ENCODE results near the gene ITSN1.

The ITSN1 gene

DNA sequence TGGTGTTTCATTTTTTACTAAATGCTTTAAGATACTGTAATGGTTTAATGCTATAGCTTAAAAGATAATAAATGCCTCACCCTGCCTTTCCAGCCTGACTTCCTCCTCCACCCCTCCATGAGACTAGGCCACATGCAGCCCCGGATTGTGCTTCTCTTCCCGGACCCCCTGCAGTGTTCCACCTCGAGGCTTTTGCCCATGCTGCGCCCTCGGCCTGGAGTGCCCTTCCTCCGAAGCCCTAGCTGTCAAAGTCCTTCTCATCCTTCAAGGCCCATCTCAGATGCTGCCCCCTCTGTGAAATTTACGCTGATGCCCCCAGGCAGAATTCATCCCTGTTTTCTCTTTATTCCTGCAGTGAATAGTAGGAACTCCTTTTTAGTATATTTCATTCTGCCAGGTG is 174.8 kb downstream of the ITSN1 start:
- DNase-seq = no peak

DNA sequence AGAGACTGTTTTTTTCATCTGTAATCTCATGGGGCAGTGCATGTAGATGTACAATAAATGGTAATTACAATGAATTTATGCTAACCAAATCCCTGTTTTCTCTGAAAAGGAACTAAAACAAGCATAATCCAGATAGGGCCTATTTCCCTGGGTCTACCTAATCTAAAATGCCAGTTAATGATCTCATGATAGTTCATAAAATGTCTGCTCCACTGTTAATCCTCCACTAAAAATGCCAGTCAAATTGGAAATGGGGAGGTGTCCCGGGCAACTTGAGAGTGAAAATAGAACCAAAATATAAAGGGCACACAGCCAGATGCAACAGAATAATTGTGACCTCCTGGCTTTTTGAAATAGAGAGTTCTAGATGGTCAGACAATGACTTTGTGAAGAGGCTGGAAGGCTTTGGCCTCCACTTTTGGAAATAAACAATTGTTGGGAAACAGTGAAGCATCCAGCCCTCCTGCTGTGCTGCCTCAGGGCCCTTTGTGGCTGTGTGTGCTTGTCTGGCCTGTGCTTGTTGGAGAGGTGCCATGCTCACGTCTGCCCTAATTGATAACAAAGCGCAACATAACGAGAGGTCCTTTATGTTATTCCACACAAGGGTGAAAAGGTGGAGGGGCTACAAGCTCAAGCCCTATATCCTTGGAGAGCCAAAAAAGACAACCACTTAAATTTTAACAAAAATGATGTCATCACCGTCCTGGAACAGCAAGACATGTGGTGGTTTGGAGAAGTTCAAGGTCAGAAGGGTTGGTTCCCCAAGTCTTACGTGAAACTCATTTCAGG is 175.6 kb downstream of the ITSN1 start:
- no peak for DNase-seq

DNA sequence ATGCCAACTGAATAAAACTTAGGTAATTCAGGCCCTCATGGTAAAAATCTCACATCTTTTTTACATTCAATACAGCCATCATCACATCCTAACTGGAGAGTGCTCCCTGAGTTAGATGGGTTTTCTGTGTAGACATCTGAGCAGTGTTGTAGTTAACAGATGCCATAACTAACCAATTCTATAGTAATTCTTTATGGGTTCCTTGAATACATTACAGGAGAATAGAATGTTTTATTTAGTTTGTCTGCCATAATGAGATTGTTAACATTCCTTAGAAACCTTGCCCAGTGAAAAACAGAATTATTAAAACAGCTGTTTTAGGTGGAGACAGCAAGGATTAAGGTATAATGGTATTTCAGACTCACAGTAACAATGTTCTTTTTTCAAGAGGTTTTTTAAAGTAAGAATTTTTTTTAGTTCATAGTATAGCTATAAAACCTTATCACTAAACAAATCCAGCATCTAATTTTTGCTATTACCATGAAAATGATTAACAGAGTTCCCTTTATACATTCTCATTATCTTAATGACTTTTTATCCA is 178.0 kb downstream of the ITSN1 start:
- no peak for DNase-seq

DNA sequence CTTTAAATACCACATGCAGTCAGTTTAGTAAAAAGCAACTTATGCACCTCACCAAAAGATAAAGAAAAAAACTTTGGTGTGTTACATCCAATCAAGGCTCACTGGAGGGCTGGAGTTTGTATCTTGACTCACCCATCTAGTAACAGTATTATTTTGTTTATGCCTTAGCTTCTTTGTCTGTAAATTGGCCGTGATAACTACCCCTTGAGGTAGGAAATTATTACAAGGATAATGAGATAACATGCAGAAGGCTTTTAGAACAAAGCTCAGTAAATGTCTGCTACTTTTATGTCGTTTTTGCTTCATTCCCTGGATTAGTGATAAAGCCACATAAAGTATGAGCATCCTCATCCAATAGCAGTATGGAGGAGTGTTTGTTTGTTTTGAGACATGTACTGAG is 178.5 kb downstream of the ITSN1 start:
- no peak for DNase-seq

DNA sequence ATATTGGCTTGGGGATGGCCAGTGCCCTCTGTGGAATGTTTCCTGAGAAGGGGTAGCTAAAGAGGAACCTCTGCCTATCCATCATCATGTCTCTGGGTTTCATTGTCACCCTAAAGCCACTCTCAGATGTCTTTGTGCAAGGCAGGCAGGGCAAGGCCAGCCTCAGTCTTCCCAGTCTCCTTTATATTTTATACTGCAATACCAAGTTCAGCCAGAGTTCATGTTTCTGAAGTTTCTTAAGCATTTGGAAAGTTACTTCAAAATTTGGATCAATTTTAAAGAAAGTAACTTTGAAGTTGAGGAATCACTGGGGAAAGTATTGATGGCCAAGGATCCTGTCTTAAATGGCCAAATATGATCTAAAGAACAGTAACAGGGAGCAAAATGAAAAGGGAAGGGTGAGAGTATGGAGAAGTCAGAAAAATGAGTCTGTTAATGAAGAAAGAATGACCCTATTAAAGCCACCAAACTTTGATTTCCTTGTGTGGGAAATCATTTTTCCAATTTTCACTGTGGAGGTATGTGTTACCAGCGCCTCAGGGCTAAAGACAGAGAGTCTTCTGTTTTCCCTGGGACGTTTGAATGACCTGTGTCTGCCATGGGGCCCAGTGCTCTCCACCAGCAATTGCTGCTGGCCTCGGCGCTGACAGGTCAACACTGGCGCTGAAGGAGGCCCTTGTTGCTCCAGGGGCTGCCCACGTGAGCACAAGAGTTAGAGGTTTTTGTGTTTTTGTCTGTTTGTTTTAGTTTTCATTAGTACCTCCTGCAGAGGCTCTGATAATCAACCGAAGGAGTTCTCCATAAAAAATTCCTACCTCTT is 179.4 kb downstream of the ITSN1 start:
- DNase-seq = no peak

- no peak for DNase-seq
These were observed 182.0 kb downstream of the ITSN1 start for GRCh38 chr21:33824156-33824941.

DNA sequence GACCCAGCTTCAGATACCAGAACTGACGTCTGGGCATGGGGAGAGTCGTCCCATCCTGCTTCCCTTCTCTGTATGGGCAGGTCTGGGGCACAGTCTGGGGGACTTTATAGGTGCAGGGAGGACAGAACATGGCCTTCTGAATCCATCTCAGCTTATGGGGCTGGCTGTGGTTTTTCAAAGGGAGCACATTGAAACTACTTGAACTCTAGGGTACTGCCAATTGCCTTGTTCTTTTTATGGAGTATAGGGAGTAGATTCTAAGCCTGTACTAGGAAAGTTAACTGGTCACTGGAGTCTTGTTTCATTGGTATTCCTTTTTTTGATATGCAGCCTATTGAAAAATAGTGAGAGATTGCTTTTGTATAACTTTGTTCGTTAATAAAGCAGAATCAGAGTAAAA is 183.1 kb downstream of the ITSN1 start:
- DNase-seq = no peak

- no peak for DNase-seq
These were observed 183.6 kb downstream of the ITSN1 start for GRCh38 chr21:33825915-33826314.

DNA sequence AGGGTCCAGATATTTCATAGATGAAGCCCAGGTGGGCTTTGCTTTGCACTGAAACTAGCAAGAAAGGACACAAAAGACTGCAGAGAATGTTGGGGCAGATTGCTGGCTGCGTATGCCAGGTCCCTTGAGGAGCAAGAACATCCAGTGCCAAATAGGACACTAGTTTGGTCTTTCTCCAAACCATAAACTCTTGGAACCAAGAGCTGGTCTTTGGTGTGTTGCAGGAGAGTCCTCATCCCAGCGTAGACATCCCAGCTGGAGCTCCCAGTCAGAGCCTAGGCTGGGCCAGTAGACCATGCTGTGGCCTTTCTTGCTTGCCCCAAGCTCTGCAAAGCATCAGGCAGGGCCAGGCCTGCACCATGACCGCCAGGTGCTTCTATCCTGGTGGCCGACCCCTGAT is 185.8 kb downstream of the ITSN1 start:
- DNase-seq = no peak

DNA sequence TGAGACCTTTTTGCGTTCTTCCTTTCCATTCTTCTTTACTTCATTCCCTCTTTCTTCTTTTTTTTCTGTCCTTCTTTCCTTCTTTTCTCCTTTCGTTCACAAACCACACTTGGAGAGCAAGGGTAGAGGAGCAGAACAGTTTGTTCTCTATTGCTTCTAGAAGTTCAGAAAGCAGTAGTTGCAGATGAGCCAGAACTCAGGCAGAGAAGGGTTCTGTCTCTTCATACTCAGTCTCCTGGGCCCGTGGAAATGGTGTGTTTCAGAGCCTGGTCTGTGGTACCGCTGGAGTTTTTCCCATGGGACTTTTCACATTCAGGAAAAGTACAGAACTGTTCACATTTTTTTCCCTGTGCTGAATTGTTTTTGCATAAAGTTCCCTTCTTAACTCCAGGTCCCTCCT is 186.3 kb downstream of the ITSN1 start:
- DNase-seq = no peak

DNA sequence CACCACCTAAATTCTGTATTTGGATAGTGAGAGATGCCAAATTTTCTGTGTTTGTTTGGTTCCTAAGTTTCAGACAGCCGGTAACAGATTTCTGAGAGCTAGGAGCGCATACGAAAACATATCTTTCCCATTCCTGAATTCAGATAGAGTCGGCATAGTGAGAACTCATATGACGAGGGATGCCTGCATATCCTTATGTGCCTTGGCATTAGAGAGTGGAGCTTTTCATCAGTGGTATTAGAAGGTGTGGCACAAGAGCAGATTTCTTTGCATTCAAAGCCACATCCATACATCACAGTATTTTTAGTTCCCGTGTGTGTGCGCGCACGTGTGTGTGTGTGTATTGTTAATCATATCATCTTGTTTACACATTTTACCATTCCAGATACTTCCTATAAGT is 187.5 kb downstream of the ITSN1 start:
- DNase-seq = no peak

GRCh38 chr21:33831962-33832659 is 189.8 kb downstream of the ITSN1 start:
- DNase-seq = no peak

DNA sequence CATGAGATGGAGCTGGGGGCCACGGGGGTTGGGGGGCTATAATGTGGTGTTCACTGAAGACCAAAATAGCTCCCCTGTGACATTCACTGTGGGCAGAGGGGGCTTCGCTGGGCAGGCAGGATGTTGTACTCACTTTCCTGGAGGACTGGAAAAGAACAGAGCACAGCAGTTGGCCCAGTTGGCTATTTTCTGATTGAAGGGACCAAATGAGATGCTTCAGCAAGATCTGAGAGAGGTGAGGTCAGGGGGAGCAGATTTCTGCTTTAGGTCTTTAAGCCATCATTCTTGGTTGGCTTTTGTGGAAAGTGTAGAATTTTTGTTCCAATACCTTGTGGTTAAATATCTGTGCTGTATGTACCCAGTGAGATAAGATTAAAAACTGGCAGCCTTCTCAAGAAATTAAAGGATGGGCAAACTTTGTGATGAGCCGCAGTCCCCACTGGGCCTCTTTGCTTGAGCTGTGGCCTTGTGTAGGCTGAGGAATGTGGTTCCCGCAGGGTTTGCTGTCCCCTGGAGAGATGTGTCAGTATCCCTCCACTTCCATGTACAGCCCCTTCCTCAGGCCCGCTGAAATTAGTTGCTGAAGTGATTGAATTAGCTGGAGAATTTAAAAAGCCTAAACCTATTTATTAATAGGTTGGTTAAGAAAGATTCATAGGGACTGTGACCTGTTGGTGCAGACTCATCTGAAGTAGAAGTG is 192.7 kb downstream of the ITSN1 start:
- DNase-seq = no peak

DNA sequence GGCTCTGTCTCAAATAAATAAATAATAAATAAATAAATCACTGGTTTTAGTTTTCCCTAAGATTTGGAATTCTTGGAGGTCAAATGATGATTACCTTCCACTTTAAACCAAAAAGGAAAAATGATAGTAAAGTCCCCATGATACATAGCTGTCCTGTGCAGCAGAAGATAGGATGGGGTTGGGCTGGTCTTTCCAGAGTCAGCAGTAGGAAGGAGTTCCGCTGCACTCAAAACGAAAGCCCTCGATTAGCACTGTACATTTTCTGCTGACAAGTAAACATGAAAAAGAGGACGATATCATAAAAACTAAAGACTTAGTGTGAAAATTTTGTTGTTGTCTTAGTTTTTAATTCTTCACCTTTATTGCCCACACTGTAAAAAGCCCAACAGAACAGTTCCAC is 193.6 kb downstream of the ITSN1 start:
- DNase-seq = no peak

GRCh38 chr21:33836408-33836807 is 194.1 kb downstream of the ITSN1 start:
- DNase-seq = no peak

DNA sequence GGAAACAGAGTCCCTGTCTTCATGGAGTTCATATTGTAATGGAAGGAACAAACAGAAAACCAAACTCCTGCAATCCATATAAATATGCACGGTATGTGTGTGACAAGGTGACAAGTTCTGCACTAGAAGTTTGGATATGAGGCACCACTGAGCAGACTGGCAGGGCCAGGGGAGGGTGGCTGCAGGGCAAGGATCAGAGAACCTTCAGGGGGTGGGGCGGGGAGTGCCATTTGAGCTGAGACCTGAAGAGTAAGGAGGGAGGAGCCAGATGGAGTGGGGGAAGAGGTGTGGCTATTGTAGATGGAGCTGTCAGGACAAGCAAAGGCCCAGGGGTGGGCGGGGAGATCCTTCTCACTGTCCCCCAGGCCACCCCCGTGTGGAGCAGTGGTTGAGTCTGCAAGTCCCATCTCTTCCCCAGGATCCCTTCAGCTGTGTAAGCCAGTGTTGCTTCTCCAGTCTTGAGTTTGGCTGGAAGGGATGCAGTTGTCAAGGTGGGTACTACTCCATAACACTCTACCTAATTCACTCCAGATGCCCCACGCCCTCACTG is 196.9 kb downstream of the ITSN1 start:
- DNase-seq = no peak

- no peak for DNase-seq
These were observed 197.5 kb downstream of the ITSN1 start for GRCh38 chr21:33839806-33840205.

DNA sequence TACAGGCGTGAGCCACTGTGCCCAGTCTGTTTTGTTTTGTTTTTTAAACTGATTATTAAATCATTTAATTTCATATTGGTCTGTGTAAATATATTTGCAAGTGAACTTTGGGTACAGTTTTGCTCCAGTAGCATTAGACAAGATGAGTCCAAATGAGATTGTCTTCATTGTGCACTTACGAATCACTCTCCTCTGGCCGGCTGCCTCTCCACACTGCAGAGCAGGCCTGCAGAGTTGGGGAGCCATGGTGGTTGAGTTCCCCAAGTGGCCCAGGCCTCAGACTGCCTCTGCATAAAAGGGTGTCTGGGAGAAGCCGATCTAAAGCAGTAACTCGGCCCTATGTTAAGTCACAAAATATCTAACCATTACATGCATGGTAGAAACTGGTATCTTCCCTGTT is 198.5 kb downstream of the ITSN1 start:
- no peak for DNase-seq

- no peak for DNase-seq
These were observed 199.3 kb downstream of the ITSN1 start for GRCh38 chr21:33841561-33841960.

DNA sequence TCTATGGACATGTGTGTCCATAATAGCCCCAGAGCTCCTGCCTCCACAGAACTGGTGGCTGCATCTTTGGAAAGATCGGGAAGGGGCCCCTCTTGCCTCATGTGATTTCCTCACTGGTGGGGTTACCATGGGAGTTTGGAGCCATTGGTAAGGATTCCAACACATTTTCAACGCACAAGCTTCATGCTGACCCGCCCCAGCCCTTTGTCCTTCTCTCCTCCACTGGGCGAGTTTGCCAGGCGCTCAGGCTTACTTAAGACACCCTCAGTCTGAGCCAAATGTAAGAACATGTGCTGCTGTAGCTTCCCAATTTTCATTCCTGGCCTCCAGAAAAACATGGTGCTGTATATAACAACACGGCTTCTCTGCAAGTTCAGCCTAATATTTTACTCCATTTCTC is 200.9 kb downstream of the ITSN1 start:
- DNase-seq = no peak

DNA sequence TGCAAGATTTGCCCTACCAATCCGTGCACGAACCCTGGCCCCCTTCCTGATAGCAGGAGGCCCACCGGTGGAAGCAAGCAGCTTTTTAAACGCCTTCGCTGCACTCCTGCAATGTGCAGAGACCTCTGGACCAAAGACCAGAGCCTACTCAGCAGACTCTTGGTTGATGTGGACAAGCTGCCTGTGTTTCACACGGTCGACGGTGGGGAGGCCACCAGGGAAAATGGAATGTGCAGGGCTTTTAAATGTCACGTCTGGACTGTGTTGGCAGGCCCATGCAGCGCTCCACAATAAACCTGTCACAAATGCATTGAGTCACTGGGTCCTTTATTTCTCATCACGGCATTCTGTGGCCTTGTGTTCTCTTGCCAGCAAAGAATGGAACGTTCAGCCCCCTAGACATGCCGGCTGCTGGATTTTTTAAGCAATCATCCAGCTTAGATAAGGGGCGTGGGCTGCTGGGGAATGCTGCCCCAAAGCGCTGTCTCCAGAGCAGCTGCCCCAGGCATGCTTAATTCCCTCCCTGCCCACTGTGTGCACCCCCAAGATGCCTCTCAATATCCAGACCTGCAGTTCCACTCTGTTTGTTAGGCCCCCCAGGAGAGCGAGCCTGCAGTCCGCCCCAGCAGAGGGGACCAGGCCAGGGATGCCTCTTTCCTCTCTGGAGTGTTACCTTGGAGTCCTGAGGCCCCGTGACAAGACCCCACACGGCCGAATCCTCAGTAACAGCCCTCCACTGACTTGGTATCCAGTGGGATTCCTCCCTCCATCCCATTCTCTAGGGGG is 202.0 kb downstream of the ITSN1 start:
- no peak for DNase-seq

Measured in NCI-H1694 treated with DMSO at 0.1 percent for 48 hours (cell line).